ENCODE measurements around the gene AGXT. TPM values are rescaled to one million over a fixed set of nuclear protein-coding genes. Genes with fewer than 3 reads are reported as not detected.

Gene AGXT
- total RNA-seq, 1 donor from 2014 or later: not detected

DNA sequence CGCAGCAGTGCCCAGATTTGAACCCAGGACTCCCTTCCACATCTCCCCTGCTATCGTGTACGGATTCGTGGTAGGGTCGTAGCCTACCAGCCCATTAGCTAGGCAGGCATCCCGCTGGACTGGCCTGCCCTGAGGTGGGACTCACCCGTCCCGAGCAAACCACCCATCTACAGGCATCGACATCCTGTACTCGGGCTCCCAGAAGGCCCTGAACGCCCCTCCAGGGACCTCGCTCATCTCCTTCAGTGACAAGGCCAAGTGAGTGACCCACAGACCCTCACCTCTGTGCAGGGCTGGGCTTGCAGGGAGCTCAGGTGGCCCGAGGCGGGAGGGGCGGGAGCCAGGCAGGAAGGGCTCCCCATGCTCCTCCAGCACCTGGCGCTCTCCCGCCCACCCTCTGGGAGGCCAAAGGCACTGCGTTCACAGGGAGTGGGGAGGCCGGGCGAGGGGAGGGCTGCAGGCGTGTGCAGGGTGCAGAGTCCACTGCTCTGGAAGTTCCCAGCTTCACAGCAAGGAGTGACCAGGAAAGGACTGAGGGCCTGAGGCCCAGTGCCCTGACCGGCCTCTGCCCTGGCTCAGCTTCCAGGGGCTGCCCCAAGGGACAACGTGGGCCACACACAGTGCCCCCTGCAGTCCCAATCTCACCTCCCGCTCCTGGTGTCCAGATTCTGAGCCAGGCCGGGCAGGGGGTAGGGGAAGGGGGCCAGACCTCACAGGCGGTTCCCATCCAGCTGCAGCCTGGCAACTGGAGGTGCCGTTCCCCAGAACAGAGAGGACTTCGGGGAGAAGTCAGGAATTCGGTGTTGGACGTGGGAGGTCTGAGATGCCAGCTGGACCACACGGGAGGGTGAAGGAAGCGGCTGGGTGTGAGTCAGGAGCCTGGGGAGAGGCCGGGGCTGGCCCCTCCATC, 5.4 kb downstream of the AGXT start:
- Histone ChIP-seq H3K9me3 (no peaks in the 10 kb centered on the region), H3K27ac (no peak overlapping the region), H3K4me3 (no peak overlapping the region), H3K36me3 (no peaks in the 10 kb centered on the region), H3K27me3 (no peaks in the 10 kb centered on the region), H3K4me1 (no peaks in the 10 kb centered on the region)
- TF ChIP-seq POLR2AphosphoS5 (IDR thresholded peaks at IDR 0.05; ENCODE audit: insufficient read depth in 1 of 2, low read depth in 1 of 2) (no peak), POLR2A (IDR thresholded peaks at IDR 0.05) (no peak), CTCF (IDR thresholded peaks at IDR 0.05) (no peak)
- no peak for DNase-seq (ENCODE audit: extremely low spot score in 2 of 2)
- intact Hi-C loops (cut with DNase I): no loop called here

GRCh38 chr2:240874715-240875227, 6.1 kb downstream of the AGXT start:
- H3K36me3 ChIP-seq: no peaks in the 10 kb centered on the region
- TF ChIP-seq CTCF (IDR thresholded peaks at IDR 0.05): no peak
- TF ChIP-seq POLR2A (IDR thresholded peaks at IDR 0.05): no peak
- TF ChIP-seq POLR2AphosphoS5 (IDR thresholded peaks at IDR 0.05; ENCODE audit: insufficient read depth in 1 of 2, low read depth in 1 of 2): no peak
- no peak for DNase-seq (ENCODE audit: extremely low spot score in 2 of 2)
- no peak overlapping the region for H3K4me3 ChIP-seq
- H3K9me3 ChIP-seq: no peaks in the 10 kb centered on the region
- H3K27me3 ChIP-seq: no peaks in the 10 kb centered on the region
- no peaks in the 10 kb centered on the region for H3K4me1 ChIP-seq
- intact Hi-C loops (cut with DNase I): no loop called here
- no peak overlapping the region for H3K27ac ChIP-seq

DNA sequence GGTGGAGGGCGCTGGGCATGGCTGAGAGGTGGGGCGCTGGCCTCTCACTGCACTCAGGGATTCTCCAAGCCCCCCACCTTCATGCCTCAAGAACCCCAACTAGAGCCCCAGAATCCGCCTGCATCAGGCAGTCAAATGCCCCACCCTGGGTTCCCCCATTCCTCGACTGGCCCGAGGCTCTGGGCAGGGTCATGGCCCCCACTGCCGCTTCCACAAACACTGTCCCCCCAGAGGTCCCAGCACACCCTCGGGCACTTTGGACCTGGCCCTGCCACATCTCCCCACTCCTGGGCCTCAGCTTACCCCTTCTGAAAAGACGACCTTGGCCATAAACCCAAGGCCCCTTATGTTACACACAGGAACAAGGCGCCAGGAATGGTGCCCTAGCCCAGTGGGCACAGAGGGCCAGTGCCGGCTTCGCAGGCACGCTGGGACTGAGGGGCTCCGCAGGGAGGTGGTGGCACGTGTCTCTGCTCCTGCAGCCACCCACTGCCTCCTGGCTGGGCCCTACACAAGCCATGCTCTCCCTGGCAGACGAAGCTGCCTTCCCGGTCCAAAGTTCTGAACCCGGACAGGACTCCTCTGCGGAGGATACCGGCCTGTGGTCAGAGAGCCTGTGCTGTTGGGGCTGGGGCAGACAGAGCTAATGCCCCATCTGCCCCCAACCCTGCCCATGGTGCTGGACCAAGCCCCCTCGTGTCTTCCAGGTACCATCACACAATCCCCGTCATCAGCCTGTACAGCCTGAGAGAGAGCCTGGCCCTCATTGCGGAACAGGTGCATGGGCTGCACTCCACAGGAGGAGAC, 6.8 kb downstream of the AGXT start:
- intact Hi-C loops (cut with DNase I): no loop called here
- TF ChIP-seq CTCF (IDR thresholded peaks at IDR 0.05) (no peak), POLR2A (IDR thresholded peaks at IDR 0.05) (no peak), POLR2AphosphoS5 (IDR thresholded peaks at IDR 0.05; ENCODE audit: insufficient read depth in 1 of 2, low read depth in 1 of 2) (no peak)
- H3K27ac ChIP-seq: no peak overlapping the region
- no peak for DNase-seq (ENCODE audit: extremely low spot score in 2 of 2)
- H3K4me1 ChIP-seq: no peaks in the 10 kb centered on the region
- no peaks in the 10 kb centered on the region for H3K27me3 ChIP-seq
- no peaks in the 10 kb centered on the region for H3K9me3 ChIP-seq
- no peaks in the 10 kb centered on the region for H3K36me3 ChIP-seq
- no peak overlapping the region for H3K4me3 ChIP-seq

- no peaks in the 10 kb centered on the region for H3K27me3 ChIP-seq
- no peak overlapping the region for H3K27ac ChIP-seq
- no peak overlapping the region for H3K4me3 ChIP-seq
- TF ChIP-seq CTCF (IDR thresholded peaks at IDR 0.05) (no peak), POLR2AphosphoS5 (IDR thresholded peaks at IDR 0.05; ENCODE audit: insufficient read depth in 1 of 2, low read depth in 1 of 2) (no peak), POLR2A (IDR thresholded peaks at IDR 0.05) (no peak)
- H3K36me3 ChIP-seq: no peaks in the 10 kb centered on the region
- no peak for DNase-seq (ENCODE audit: extremely low spot score in 2 of 2)
- intact Hi-C loops (cut with DNase I): no loop called here
- H3K9me3 ChIP-seq: no peaks in the 10 kb centered on the region
- no peaks in the 10 kb centered on the region for H3K4me1 ChIP-seq
Measured at GRCh38 chr2:240876035-240876474, 7.4 kb downstream of the AGXT start.

Measured in vagina (tissue), 2 donors.